ENCODE results near the gene NADK2.

- TF ChIP-seq POLR2A (IDR thresholded peaks at IDR 0.05) (no peak), CTCF (IDR thresholded peaks at IDR 0.05) (no peak)
These were observed 30.5 kb upstream of the NADK2 start for GRCh38 chr5:36272136-36272690.
